Measurements from ENCODE around the gene DDIT3. TPM values are rescaled to one million over a fixed set of nuclear protein-coding genes. Genes with fewer than 3 reads are reported as not detected.
A peak's percentile ranks its signal among the peaks of the same experiment; 100 is the strongest.
"Not testable (repeated sequence)": the region's sequence is repeated elsewhere in the genome, so short reads cannot be mapped to it uniquely, and the experiment has no call there.

DDIT3 gene
- total RNA-seq, 1 donor from 2014 or later = 17.7 TPM

DNA sequence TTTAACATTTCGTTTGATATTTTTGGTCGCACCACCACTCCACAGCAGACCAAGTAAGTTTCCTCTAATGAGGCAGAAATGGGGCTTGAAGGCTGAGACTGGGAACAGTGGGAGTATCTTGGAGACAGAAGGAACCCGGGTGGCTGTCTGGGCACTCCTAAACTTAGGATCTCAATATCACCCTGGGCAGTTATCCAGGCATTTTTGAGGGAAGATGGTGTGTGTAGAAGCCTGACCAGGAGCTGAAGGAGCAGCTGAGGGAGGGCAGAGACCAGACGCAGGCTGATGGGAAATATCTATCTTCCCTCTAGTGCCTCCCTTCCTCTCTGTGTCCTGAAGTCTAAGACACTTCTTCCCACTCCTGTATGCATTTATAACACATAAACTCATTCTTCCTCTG, 21.7 kb downstream of the DDIT3 start:
- H3K27ac Mint-ChIP-seq = no peak overlapping the region
- TF ChIP-seq, protein P1, sequence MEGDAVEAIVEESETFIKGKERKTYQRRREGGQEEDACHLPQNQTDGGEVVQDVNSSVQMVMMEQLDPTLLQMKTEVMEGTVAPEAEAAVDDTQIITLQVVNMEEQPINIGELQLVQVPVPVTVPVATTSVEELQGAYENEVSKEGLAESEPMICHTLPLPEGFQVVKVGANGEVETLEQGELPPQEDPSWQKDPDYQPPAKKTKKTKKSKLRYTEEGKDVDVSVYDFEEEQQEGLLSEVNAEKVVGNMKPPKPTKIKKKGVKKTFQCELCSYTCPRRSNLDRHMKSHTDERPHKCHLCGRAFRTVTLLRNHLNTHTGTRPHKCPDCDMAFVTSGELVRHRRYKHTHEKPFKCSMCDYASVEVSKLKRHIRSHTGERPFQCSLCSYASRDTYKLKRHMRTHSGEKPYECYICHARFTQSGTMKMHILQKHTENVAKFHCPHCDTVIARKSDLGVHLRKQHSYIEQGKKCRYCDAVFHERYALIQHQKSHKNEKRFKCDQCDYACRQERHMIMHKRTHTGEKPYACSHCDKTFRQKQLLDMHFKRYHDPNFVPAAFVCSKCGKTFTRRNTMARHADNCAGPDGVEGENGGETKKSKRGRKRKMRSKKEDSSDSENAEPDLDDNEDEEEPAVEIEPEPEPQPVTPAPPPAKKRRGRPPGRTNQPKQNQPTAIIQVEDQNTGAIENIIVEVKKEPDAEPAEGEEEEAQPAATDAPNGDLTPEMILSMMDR (conservative IDR thresholded peaks at IDR 0.05) = no peak
- H3K36me3 Mint-ChIP-seq = peaks cover 37% of the 10 kb centered on the region
- no peaks in the 10 kb centered on the region for H3K27me3 Mint-ChIP-seq
- H3K4me3 Mint-ChIP-seq = no peak overlapping the region
- DNase-seq (ENCODE audit: extremely low spot score, unreplicated experiment) = no peak
- no peaks in the 10 kb centered on the region for H3K4me1 Mint-ChIP-seq (ENCODE audit: unreplicated experiment)
- H3K9me3 Mint-ChIP-seq = no peaks in the 10 kb centered on the region

DNA sequence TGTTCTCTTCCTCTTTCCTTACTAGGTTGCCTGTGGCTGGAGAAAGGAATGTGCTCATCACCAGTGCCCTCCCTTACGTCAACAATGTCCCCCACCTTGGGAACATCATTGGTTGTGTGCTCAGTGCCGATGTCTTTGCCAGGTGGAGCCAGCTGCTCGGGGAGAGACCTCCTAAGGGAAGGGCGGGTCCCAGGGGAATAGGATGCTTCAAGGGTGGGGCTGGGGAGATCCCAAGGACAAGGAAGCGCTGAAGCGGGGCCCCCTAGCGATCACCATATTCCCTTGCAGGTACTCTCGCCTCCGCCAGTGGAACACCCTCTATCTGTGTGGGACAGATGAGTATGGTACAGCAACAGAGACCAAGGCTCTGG, 22.2 kb downstream of the DDIT3 start:
- no peak for DNase-seq (ENCODE audit: extremely low spot score, unreplicated experiment)

DNA sequence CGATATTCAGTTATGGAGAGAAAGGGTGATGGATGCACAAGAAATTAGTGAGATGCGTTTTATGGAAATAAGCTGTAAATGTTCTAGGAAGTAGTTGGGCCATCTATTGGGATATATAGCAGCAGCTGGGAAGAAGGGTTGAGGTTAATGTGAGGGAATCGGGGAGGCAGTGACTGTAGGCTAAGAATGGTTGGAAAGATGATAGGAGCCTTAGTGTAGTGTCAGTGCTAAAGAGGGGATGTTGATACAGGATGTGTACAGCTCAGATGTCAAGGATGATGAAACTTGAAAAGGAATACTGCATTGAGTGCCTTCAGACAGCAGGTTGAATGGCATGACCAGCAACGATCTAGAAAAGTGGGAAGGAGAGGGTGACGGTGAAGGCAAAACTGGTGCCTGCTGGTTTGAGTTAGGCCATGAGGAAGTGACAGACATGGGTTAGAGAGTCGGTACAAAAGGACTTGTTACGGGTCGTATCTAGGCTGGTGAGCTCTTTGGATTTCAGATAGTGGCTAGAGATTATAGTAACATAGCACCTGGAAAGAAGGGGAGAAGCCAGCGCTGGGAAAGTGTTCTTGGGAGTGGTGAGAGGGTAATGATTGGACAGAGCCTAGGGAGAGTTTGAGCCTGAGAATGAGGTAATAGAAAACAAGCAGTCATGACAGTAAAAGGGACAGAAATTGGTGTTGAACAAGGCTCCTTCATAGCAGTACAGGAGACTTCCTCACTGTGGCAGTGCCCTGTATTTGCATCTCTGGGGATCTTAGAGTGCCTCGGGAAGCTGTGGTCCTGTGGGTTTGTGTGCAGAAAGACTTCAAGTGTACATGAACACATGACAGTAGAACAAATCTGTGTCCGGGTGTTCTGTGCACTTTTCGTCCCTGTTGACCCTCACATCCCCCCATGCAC, 22.8 kb downstream of the DDIT3 start:
- Mint-ChIP-seq H3K4me1 (ENCODE audit: unreplicated experiment) (no peaks in the 10 kb centered on the region), H3K27me3 (no peaks in the 10 kb centered on the region), H3K9me3 (no peaks in the 10 kb centered on the region), H3K4me3 (no peak overlapping the region), H3K36me3 (peaks cover 43% of the 10 kb centered on the region), H3K27ac (peak overlapping the region; percentile 7)
- DNase-seq (ENCODE audit: extremely low spot score, unreplicated experiment) = no peak
- TF ChIP-seq, protein P1 (conservative IDR thresholded peaks at IDR 0.05) = no peak

More for the DNA sequence above, 22.2 kb downstream of the DDIT3 start:
- Mint-ChIP-seq H3K4me1 (ENCODE audit: unreplicated experiment) (no peaks in the 10 kb centered on the region), H3K27me3 (no peaks in the 10 kb centered on the region), H3K9me3 (no peaks in the 10 kb centered on the region), H3K4me3 (no peak overlapping the region), H3K36me3 (peaks cover 37% of the 10 kb centered on the region), H3K27ac (no peak overlapping the region)
- TF ChIP-seq, protein P1 (conservative IDR thresholded peaks at IDR 0.05) = no peak

DNA sequence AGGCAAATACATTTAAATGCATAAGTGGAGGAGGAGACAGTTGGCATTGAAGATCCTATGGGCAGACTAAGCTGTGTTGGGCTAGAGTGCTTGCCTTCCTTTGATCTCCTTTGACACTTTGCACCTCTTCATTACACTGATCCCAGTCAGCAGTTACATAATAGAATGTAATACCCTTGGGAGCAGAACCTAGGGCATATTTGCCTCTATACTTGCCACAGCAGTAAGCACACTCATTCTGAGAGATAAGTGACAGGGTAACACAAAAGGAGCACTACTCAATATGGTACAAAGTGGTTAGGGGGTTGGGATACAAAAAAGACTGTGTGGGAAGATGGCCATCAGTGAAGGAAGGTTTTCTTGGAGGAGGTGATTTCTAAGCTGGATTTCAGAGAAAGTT, 23.5 kb downstream of the DDIT3 start:
- H3K4me1 Mint-ChIP-seq (ENCODE audit: unreplicated experiment) = no peaks in the 10 kb centered on the region
- TF ChIP-seq, protein P1 (conservative IDR thresholded peaks at IDR 0.05) = no peak
- no peaks in the 10 kb centered on the region for H3K27me3 Mint-ChIP-seq
- DNase-seq (ENCODE audit: extremely low spot score, unreplicated experiment) = no peak
- no peaks in the 10 kb centered on the region for H3K9me3 Mint-ChIP-seq
- no peak overlapping the region for H3K27ac Mint-ChIP-seq
- H3K36me3 Mint-ChIP-seq = peaks cover 39% of the 10 kb centered on the region
- no peak overlapping the region for H3K4me3 Mint-ChIP-seq

DNA sequence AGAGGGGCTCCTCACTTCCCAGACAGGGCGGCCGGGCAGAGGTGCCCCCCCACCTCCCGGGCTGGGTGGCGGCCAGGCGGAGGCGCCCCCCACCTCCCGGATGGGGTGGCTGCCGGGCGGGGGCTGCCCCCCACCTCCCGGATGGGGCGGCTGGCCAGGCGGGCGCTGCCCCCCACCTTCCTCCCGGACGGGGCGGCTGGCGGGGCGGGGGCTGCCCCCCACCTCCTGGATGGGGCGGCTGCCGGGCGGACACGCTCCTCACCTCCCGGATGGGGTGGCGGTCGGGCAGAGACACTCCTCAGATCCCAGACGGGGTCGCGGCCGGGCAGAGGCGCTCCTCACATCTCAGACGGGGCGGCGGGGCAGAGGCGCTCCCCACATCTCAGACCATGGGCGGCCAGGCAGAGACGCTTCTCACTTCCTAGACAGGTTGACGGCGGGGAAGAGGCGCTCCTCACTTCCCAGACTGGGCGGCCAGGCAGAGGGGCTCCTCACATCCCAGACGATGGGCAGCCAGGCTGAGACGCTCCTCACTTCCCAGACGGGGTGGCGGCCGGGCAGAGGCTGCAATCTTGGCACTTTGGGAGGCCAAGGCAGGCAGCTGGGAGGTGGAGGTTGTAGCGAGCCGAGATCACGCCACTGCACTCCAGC, 25.1 kb downstream of the DDIT3 start:
- DNase-seq (ENCODE audit: extremely low spot score, unreplicated experiment); H3K27ac Mint-ChIP-seq; H3K4me3 Mint-ChIP-seq; H3K4me1 Mint-ChIP-seq (ENCODE audit: unreplicated experiment); H3K27me3 Mint-ChIP-seq; H3K9me3 Mint-ChIP-seq: not testable (repeated sequence)
- peaks cover 34% of the 10 kb centered on the region for H3K36me3 Mint-ChIP-seq
